Esophagus muscularis mucosa (tissue), 4 donors: ENCODE data around the gene CTCF.

Source experiments
- CTCF ChIP-seq, 3 experiments: fragments of 200-600 bp in 2 of 3; fragments of 450-650 bp in 1 of 3; sonication (generic) in 2 of 3; IDR thresholded peaks; one replicate each; pipeline ENCODE4 v1.5.1; 2017 to 2019; ENCODE audit warnings: antibody characterized with exemption in 3 of 3, mild to moderate bottlenecking in 2 of 3, moderate library complexity in 1 of 3
- EP300 ChIP-seq: sonication (generic); formaldehyde crosslinking; IDR thresholded peaks from one replicate; pipeline ENCODE4 v1.6.1; 2017; ENCODE audit warnings: antibody characterized with exemption
- POLR2A ChIP-seq: fragments of 450-650 bp; IDR thresholded peaks from one replicate; pipeline ENCODE4 v1.6.1; 2017; ENCODE audit warnings: antibody characterized with exemption, moderate library complexity, mild to moderate bottlenecking, low read depth
- POLR2AphosphoS5 ChIP-seq, 2 donors: sonication (generic); formaldehyde crosslinking; IDR thresholded peaks; one replicate each; pipeline ENCODE4 v1.6.1; 2017; ENCODE audit warnings: antibody characterized with exemption in 2 of 2

GRCh38 chr16:67657751-67658518 lies 95.6 kb downstream of the CTCF start:
- TF ChIP-seq POLR2AphosphoS5 (IDR thresholded peaks at IDR 0.05) (no peak), CTCF (IDR thresholded peaks at IDR 0.05) (no peak), POLR2A (no peak), EP300 (no peak)
